Measurements from ENCODE around the gene DAG1. TPM values are rescaled to one million over a fixed set of nuclear protein-coding genes. Genes with fewer than 3 reads are reported as not detected.

DAG1 gene
- total and polyA plus RNA-seq, 2 experiments from 2014 or later: 29.9 to 152 TPM

DNA sequence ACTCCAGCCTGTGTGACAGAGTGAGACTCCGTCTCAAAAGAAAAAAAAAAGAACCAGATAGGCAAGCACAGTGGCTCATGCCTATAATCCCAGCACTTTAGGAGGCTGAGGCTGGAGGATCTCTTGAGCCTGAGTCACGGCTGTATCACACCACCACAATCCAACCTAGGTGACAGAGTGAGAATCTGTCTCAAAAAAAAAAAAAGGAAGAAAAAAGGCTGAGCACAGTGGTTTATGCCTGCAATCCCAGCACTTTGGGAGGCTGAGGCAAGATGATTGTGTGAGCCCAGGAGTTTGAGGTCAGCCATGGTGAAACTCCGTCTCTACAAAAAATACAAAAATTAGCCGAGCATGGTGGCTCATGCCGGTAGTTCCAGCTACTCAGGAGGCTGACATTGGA, 35.3 kb upstream of the DAG1 start (continued):
- TF ChIP-seq ZNF462 (CRISPR knock-in tag; IDR thresholded peaks at IDR 0.05): no peak
- TF ChIP-seq ZNF331 (CRISPR knock-in tag; IDR thresholded peaks at IDR 0.05; ENCODE audit: low read depth): no peak
- TF ChIP-seq, protein P1, sequence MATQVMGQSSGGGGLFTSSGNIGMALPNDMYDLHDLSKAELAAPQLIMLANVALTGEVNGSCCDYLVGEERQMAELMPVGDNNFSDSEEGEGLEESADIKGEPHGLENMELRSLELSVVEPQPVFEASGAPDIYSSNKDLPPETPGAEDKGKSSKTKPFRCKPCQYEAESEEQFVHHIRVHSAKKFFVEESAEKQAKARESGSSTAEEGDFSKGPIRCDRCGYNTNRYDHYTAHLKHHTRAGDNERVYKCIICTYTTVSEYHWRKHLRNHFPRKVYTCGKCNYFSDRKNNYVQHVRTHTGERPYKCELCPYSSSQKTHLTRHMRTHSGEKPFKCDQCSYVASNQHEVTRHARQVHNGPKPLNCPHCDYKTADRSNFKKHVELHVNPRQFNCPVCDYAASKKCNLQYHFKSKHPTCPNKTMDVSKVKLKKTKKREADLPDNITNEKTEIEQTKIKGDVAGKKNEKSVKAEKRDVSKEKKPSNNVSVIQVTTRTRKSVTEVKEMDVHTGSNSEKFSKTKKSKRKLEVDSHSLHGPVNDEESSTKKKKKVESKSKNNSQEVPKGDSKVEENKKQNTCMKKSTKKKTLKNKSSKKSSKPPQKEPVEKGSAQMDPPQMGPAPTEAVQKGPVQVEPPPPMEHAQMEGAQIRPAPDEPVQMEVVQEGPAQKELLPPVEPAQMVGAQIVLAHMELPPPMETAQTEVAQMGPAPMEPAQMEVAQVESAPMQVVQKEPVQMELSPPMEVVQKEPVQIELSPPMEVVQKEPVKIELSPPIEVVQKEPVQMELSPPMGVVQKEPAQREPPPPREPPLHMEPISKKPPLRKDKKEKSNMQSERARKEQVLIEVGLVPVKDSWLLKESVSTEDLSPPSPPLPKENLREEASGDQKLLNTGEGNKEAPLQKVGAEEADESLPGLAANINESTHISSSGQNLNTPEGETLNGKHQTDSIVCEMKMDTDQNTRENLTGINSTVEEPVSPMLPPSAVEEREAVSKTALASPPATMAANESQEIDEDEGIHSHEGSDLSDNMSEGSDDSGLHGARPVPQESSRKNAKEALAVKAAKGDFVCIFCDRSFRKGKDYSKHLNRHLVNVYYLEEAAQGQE (IDR thresholded peaks at IDR 0.05; ENCODE audit: unreplicated experiment): no peak
- TF ChIP-seq STAT1 (IDR thresholded peaks at IDR 0.05; ENCODE audit: unreplicated experiment): no peak
- no peak for TF ChIP-seq NANOG (IDR thresholded peaks at IDR 0.05; ENCODE audit: borderline replicate concordance)

GRCh38 chr3:49445391-49445790, 24.7 kb upstream of the DAG1 start:
- H3K9me2 ChIP-seq (ENCODE audit: insufficient read depth): no peaks in the 10 kb centered on the region
- no peaks in the 10 kb centered on the region for H3F3A ChIP-seq (replicated peaks; ENCODE audit: low read depth)
- H4K20me1 ChIP-seq (replicated peaks; ENCODE audit: insufficient read depth): no peaks in the 10 kb centered on the region; the same call in 1 of the 2 replicates
- H3K4me2 ChIP-seq: no peak overlapping the region
- no peak for DNase-seq (ENCODE audit: low spot score)
- no peaks in the 10 kb centered on the region for H3K27me3 ChIP-seq (ENCODE audit: insufficient read depth)
- Mint-ChIP-seq H3K36me3 (ENCODE audit: low read depth) (no peaks in the 10 kb centered on the region), H3K4me1 (no peaks in the 10 kb centered on the region), H3K27ac (no peak overlapping the region), H3K4me3 (no peak overlapping the region), H3K9me3 (no peaks in the 10 kb centered on the region), H3K27me3 (ENCODE audit: insufficient read depth, low read depth, poor library complexity) (peaks cover 2% of the 10 kb centered on the region)
- no peaks in the 10 kb centered on the region for H3K36me3 ChIP-seq (ENCODE audit: insufficient read depth)
- H3K4me3 ChIP-seq: no peak overlapping the region
- no peak overlapping the region for H2AFZ ChIP-seq
- no peak for ATAC-seq
- no peaks in the 10 kb centered on the region for H3K79me2 ChIP-seq (replicated peaks; ENCODE audit: insufficient read depth)
- H3K4me1 ChIP-seq (ENCODE audit: insufficient read depth): no peaks in the 10 kb centered on the region
- no peak overlapping the region for H3K27ac ChIP-seq (ENCODE audit: low read depth)
- no peak for TF ChIP-seq JUNB (IDR thresholded peaks at IDR 0.05; ENCODE audit: unreplicated experiment)
- TF ChIP-seq ZNF114 (CRISPR knock-in tag; IDR thresholded peaks at IDR 0.05): no peak
- TF ChIP-seq, protein P2, sequence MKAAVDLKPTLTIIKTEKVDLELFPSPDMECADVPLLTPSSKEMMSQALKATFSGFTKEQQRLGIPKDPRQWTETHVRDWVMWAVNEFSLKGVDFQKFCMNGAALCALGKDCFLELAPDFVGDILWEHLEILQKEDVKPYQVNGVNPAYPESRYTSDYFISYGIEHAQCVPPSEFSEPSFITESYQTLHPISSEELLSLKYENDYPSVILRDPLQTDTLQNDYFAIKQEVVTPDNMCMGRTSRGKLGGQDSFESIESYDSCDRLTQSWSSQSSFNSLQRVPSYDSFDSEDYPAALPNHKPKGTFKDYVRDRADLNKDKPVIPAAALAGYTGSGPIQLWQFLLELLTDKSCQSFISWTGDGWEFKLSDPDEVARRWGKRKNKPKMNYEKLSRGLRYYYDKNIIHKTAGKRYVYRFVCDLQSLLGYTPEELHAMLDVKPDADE (IDR thresholded peaks at IDR 0.05): no peak
- no peak for TF ChIP-seq NANOG (IDR thresholded peaks at IDR 0.05; ENCODE audit: borderline replicate concordance)
- no peak for TF ChIP-seq ZNF331 (CRISPR knock-in tag; IDR thresholded peaks at IDR 0.05; ENCODE audit: low read depth)
